Measurements from ENCODE around the gene RNF32.

GRCh38 chr7:156702399-156702798 is 61.8 kb downstream of the RNF32 start:
- TF ChIP-seq CTCF (IDR thresholded peaks at IDR 0.05) (no peak), USF2 (CRISPR knock-in tag; IDR thresholded peaks at IDR 0.05) (no peak), TEAD4 (CRISPR knock-in tag; IDR thresholded peaks at IDR 0.05) (no peak), ZNF232 (CRISPR knock-in tag; IDR thresholded peaks at IDR 0.05) (no peak), E2F5 (CRISPR knock-in tag; IDR thresholded peaks at IDR 0.05) (no peak), SP1 (CRISPR knock-in tag; conservative IDR thresholded peaks at IDR 0.05) (no peak), TEAD1 (CRISPR knock-in tag; IDR thresholded peaks at IDR 0.05) (no peak), CREB1 (CRISPR knock-in tag; IDR thresholded peaks at IDR 0.05) (no peak), ZNF281 (CRISPR knock-in tag; IDR thresholded peaks at IDR 0.05) (no peak), ZNF317 (CRISPR knock-in tag; IDR thresholded peaks at IDR 0.05; ENCODE audit: borderline replicate concordance, low read depth) (no peak), IRF1 (CRISPR knock-in tag; IDR thresholded peaks at IDR 0.05) (no peak), MAX (CRISPR knock-in tag; IDR thresholded peaks at IDR 0.05) (no peak), SOX15 (CRISPR knock-in tag; IDR thresholded peaks at IDR 0.05) (no peak)

Data from WTC11 (cell line).